MM.1S (cell line): ENCODE data around the gene GPR139.

Source experiments
- DNase-seq: peaks from one replicate; pipeline ENCODE4 v3.0.0-alpha.2; 2015
- H2AFZ ChIP-seq: fragments of 300-600 bp; sonication (generic); 2 replicates; pipeline ENCODE4 v1.6.0; 2016; ENCODE audit warnings: antibody characterized with exemption, low read length
- H3F3A ChIP-seq: fragments of 300-600 bp; sonication (generic); 2 replicates; pipeline ENCODE4 v1.6.1; 2016; ENCODE audit warnings: mild to moderate bottlenecking, antibody characterized with exemption, low read length, moderate library complexity, mixed read lengths; ENCODE audit not compliant: insufficient read depth
- H3K27ac ChIP-seq: fragments of 300-600 bp; sonication (generic); 2 replicates; pipeline ENCODE4 v1.5.1; 2016; ENCODE audit warnings: mild to moderate bottlenecking, low read length
- H3K27me3 ChIP-seq: fragments of 300-600 bp; sonication (generic); replicated peaks from 2 replicates; pipeline ENCODE4 v1.6.0; 2016; ENCODE audit warnings: low read length; ENCODE audit not compliant: insufficient read depth
- H3K36me3 ChIP-seq: fragments of 300-600 bp; sonication (generic); replicated peaks from 2 replicates; pipeline ENCODE4 v1.6.1; 2016; ENCODE audit warnings: mild to moderate bottlenecking, low read length, mixed read lengths; ENCODE audit not compliant: insufficient read depth
- H3K4me1 ChIP-seq: fragments of 300-600 bp; sonication (generic); 2 replicates; pipeline ENCODE4 v1.6.1; 2016; ENCODE audit warnings: low read length, mixed read lengths
- H3K4me2 ChIP-seq: fragments of 300-600 bp; sonication (generic); 2 replicates; pipeline ENCODE4 v1.6.0; 2016; ENCODE audit warnings: low read depth, low read length
- H3K4me3 ChIP-seq: fragments of 300-600 bp; sonication (generic); 2 replicates; pipeline ENCODE4 v1.5.1; 2016; ENCODE audit warnings: low read length, mixed read lengths
- H3K79me2 ChIP-seq: fragments of 300-600 bp; sonication (generic); 2 replicates; pipeline ENCODE4 v1.6.1; 2016; ENCODE audit warnings: mixed run types, low read length, mixed read lengths
- H3K9ac ChIP-seq: fragments of 300-600 bp; sonication (generic); 2 replicates; pipeline ENCODE4 v1.6.1; 2016; ENCODE audit warnings: low read length, mixed read lengths
- H3K9me2 ChIP-seq: fragments of 300-600 bp; sonication (generic); replicated peaks from 2 replicates; pipeline ENCODE4 v1.6.1; 2016; ENCODE audit warnings: mild to moderate bottlenecking, low read length, mixed read lengths; ENCODE audit not compliant: insufficient read depth
- H3K9me3 ChIP-seq: fragments of 300-600 bp; sonication (generic); replicated peaks from 2 replicates; pipeline ENCODE4 v1.6.1; 2016; ENCODE audit warnings: mild to moderate bottlenecking, low read length, mixed read lengths; ENCODE audit not compliant: insufficient read depth
- H4K20me1 ChIP-seq: fragments of 300-600 bp; sonication (generic); 2 replicates; pipeline ENCODE4 v1.6.1; 2016; ENCODE audit warnings: mild to moderate bottlenecking, low read length, moderate library complexity, mixed read lengths; ENCODE audit not compliant: insufficient read depth
- EZH2 ChIP-seq: fragments of 300-600 bp; sonication (generic); optimal IDR thresholded peaks from 2 replicates; pipeline ENCODE3; 2017; ENCODE audit warnings: low read depth, mild to moderate bottlenecking, antibody characterized with exemption, low read length, mixed read lengths
- EZH2phosphoT487 ChIP-seq: fragments of 300-600 bp; sonication (generic); IDR thresholded peaks from 2 replicates; pipeline ENCODE4 v1.6.1; 2018; ENCODE audit warnings: antibody characterized with exemption, low read length
- TF ChIP-seq, protein P1 (sequence below): fragments of 300-600 bp; sonication (generic); IDR thresholded peaks from 2 replicates; pipeline ENCODE4 v1.5.1; 2016; ENCODE audit warnings: antibody characterized with exemption, low read length, mixed read lengths

The GPR139 gene

GRCh38 chr16:20111143-20111542, 37.5 kb upstream of the GPR139 start:
- Histone ChIP-seq H3K27me3 (no peaks in the 10 kb centered on the region), H3K9me2 (no peaks in the 10 kb centered on the region), H3K4me1 (no peaks in the 10 kb centered on the region), H3K27ac (no peak overlapping the region), H3F3A (no peaks in the 10 kb centered on the region), H3K36me3 (no peaks in the 10 kb centered on the region), H3K9ac (no peak overlapping the region), H3K4me2 (no peak overlapping the region), H3K79me2 (no peaks in the 10 kb centered on the region), H3K4me3 (no peak overlapping the region), H4K20me1 (no peaks in the 10 kb centered on the region), H3K9me3 (no peaks in the 10 kb centered on the region), H2AFZ (no peak overlapping the region)
- no peak for DNase-seq
- TF ChIP-seq EZH2 (no peak), EZH2phosphoT487 (no peak)
- TF ChIP-seq, protein P1, sequence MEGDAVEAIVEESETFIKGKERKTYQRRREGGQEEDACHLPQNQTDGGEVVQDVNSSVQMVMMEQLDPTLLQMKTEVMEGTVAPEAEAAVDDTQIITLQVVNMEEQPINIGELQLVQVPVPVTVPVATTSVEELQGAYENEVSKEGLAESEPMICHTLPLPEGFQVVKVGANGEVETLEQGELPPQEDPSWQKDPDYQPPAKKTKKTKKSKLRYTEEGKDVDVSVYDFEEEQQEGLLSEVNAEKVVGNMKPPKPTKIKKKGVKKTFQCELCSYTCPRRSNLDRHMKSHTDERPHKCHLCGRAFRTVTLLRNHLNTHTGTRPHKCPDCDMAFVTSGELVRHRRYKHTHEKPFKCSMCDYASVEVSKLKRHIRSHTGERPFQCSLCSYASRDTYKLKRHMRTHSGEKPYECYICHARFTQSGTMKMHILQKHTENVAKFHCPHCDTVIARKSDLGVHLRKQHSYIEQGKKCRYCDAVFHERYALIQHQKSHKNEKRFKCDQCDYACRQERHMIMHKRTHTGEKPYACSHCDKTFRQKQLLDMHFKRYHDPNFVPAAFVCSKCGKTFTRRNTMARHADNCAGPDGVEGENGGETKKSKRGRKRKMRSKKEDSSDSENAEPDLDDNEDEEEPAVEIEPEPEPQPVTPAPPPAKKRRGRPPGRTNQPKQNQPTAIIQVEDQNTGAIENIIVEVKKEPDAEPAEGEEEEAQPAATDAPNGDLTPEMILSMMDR = no peak

DNA sequence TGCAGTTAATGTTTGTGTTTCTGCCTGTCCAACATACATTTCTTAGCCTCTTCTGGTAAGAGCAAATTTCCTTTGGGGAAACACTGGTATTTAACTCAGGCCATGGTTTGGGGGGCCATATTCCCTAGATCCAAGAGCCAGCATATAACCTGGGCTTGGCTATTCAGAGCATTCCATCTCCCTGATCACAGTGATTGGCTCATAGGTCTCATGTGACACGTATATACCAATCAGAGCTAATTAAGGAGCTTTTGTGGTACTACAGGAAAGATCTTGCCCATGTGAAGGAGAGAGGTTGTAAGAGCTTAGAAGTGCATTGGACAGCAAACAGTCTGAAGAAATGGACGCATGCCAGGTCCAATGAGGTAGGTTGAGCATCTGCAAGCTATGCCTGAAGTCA, 33.4 kb upstream of the GPR139 start:
- Histone ChIP-seq H3K9ac (no peak overlapping the region), H3K4me3 (no peak overlapping the region), H3K79me2 (no peaks in the 10 kb centered on the region), H3K9me2 (no peaks in the 10 kb centered on the region), H3K4me1 (no peaks in the 10 kb centered on the region), H3F3A (no peaks in the 10 kb centered on the region), H3K36me3 (no peaks in the 10 kb centered on the region), H2AFZ (no peak overlapping the region), H3K27ac (no peak overlapping the region), H3K27me3 (no peaks in the 10 kb centered on the region), H3K9me3 (no peaks in the 10 kb centered on the region), H3K4me2 (no peak overlapping the region), H4K20me1 (no peaks in the 10 kb centered on the region)
- TF ChIP-seq EZH2 = no peak
- TF ChIP-seq EZH2phosphoT487 = no peak
- TF ChIP-seq, protein P1 = no peak
- DNase-seq = no peak

GRCh38 chr16:20104563-20105183, 31.0 kb upstream of the GPR139 start:
- H3F3A ChIP-seq = no peaks in the 10 kb centered on the region
- H3K27ac ChIP-seq = no peak overlapping the region
- H3K79me2 ChIP-seq = no peaks in the 10 kb centered on the region
- H2AFZ ChIP-seq = no peak overlapping the region
- no peak overlapping the region for H3K4me2 ChIP-seq
- H3K4me3 ChIP-seq = no peak overlapping the region
- TF ChIP-seq EZH2 (no peak), EZH2phosphoT487 (no peak)
- TF ChIP-seq, protein P1 = no peak
- no peaks in the 10 kb centered on the region for H3K9me2 ChIP-seq
- no peak for DNase-seq
- H3K36me3 ChIP-seq = no peaks in the 10 kb centered on the region
- no peaks in the 10 kb centered on the region for H4K20me1 ChIP-seq
- no peaks in the 10 kb centered on the region for H3K4me1 ChIP-seq
- no peaks in the 10 kb centered on the region for H3K9me3 ChIP-seq
- H3K9ac ChIP-seq = no peak overlapping the region
- H3K27me3 ChIP-seq = no peaks in the 10 kb centered on the region
